AG09319 (cell line): ENCODE data around the gene MAOB.
A peak's percentile ranks its signal among the peaks of the same experiment; 100 is the strongest.

ENCODE experiments used
- DNase-seq: peaks from one replicate; pipeline ENCODE4 v3.0.0-alpha.2; 2010; ENCODE audit warnings: low read depth; ENCODE audit errors: extremely low read depth
- TF ChIP-seq, protein P1 (sequence below): IDR thresholded peaks from 2 replicates; pipeline ENCODE4 v1.5.1; 2011; ENCODE audit warnings: low read depth, mild to moderate bottlenecking, inconsistent platforms, low read length, moderate library complexity

Gene MAOB

DNA sequence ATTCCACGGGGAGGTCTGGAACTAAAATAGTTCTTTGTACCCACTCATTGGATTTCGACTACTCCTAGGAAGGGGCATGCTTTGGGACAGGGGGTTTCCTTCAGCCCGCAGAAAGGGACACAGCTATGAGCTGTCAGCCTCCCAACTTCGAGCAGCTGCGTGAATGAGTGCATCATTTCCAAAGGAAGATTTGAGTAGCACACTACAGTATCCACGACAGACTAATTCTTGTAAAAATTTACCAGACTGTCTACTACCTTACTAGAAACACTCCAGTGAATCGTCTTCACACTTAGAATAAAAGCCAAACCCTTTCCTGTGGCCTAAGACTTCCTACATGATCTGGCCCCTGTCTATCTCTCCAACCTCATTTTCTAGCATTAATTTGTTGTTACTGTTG, 124.2 kb downstream of the MAOB start:
- TF ChIP-seq, protein P1, sequence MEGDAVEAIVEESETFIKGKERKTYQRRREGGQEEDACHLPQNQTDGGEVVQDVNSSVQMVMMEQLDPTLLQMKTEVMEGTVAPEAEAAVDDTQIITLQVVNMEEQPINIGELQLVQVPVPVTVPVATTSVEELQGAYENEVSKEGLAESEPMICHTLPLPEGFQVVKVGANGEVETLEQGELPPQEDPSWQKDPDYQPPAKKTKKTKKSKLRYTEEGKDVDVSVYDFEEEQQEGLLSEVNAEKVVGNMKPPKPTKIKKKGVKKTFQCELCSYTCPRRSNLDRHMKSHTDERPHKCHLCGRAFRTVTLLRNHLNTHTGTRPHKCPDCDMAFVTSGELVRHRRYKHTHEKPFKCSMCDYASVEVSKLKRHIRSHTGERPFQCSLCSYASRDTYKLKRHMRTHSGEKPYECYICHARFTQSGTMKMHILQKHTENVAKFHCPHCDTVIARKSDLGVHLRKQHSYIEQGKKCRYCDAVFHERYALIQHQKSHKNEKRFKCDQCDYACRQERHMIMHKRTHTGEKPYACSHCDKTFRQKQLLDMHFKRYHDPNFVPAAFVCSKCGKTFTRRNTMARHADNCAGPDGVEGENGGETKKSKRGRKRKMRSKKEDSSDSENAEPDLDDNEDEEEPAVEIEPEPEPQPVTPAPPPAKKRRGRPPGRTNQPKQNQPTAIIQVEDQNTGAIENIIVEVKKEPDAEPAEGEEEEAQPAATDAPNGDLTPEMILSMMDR, result no peak
- DNase-seq, result no peak

DNA sequence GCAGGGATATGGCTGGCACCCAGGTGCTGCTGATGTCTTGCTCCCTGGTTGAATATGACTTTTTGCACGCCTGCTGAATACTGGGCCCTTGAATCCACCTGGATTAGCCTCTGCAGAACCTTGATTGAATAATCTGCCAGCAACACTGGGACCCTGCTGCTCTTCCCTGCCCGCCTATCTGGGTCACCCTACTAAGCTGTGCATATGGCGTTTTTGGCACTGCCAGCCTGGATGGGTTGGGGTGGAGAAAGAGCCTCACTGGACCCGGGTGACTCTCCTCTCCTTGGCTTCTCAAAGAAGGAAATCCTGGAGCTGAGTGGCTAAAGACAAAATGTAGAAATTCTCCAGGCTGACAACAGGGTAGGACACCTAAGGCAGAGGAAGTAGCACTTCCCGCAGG, 126.2 kb downstream of the MAOB start:
- no peak for DNase-seq
- TF ChIP-seq, protein P1, result no peak

DNA sequence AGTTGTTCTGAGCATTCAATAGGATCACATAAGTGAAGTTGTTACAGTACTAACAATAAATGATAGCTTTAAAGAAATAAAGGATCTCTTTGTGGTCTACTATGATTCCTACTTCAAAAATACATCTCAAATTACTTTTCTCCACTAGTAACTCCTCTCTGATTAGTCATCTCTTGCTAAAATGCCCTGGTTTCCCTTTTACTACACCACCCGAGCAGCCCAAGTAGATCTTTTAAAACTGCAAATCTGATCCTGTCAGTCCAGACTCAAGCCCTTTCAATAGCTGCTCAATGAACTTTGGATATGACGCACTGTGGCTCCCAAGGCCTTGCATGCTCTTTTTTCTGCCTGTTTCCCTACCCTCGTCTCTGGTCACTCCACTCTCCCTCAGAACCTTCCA, 128.6 kb downstream of the MAOB start:
- no peak for DNase-seq
- TF ChIP-seq, protein P1, result no peak

DNA sequence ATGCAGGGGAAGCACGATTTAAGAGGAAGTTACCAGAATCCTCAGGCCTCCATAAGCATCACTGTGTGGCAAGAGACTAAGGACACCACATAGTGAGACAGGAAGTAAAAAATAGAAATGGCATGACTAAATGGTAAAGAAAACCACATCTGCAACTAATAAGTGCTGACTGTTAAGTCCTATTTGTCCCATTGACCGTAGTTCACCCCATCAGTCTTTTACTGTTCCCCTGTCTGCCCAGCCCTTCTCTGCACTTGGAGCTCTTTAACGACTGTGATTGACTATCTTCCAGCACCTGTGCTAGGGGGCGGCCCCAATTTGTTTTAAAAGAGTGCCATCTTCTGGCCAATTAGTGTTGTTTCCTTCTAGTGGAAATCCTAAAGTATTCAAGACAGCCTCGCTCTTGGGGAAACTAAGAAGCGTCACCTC, 132.0 kb downstream of the MAOB start:
- TF ChIP-seq, protein P1, result peak; percentile 45
- peak; percentile 14 for DNase-seq

DNA sequence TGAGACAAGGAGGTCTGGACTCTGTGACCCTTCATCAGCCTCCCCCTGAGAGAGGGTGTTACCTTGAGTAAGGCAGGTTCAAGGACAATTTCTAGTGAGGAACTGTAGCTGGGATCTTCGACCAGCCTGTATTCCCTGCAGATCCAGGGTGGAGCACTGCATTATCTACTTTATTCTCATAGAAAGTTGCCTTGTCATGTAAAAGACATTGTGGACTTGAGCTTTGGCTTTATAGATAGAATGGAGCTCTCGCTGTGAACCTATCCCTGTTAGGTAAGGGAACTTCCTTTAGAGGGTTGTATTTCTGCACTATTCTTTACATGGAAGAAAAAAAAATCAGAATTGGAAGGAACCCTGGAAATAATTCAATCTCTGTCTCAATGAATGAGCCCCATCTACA, 134.8 kb downstream of the MAOB start:
- TF ChIP-seq, protein P1, result no peak
- no peak for DNase-seq

DNA sequence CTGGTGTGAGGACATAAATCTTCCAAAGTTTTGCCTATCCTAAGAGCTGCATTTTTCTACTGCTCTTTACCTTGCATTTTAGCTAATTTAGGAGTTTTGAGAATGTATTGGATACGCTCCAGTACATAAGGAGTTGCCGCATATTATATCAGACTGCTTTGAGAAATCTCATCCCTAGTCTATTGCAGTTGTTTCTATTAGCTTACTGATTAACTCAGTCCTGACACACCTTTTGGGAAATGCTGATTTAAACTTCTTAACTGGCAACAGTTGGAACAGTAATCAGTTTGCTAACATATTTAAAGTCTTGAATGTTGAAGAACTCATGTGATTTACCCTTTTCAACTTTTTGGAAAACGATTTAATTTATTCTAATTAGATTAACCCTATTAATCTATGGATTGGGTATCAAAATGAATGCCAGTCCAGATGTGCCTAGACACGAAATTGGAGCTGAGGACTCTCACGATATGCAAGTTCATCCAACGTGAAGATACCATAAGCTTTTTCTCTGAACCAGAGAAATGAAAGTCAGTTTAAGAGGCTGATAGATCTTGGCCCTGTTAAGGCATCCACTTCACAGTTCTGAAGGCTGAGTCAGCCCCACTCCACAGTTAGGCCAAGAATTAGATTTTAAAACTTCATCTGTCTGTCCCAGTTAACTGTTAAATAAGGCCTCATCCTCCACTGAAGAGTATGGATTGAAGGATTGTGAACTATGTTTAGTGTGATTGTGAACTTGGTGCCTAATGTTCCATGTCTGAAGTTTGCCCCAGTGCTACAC, 136.1 kb downstream of the MAOB start:
- DNase-seq, result no peak
- TF ChIP-seq, protein P1, result no peak

DNA sequence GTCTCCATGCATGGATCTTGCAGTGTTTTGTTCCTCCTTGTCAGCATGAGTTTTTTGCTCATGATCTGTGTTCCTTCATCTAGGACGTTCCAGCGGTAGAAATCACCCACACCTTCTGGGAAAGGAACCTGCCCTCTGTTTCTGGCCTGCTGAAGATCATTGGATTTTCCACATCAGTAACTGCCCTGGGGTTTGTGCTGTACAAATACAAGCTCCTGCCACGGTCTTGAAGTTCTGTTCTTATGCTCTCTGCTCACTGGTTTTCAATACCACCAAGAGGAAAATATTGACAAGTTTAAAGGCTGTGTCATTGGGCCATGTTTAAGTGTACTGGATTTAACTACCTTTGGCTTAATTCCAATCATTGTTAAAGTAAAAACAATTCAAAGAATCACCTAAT, 138.0 kb downstream of the MAOB start:
- no peak for DNase-seq
- TF ChIP-seq, protein P1, result no peak
